Measurements from ENCODE around the gene GOSR1. TPM values are rescaled to one million over a fixed set of nuclear protein-coding genes. Genes with fewer than 3 reads are reported as not detected.
"Not testable (repeated sequence)": the region's sequence is repeated elsewhere in the genome, so short reads cannot be mapped to it uniquely, and the experiment has no call there.

GOSR1 gene
- total RNA-seq, 4 donors from 2014 or later, result 9.4 to 69.7 (median 45.3) TPM

DNA sequence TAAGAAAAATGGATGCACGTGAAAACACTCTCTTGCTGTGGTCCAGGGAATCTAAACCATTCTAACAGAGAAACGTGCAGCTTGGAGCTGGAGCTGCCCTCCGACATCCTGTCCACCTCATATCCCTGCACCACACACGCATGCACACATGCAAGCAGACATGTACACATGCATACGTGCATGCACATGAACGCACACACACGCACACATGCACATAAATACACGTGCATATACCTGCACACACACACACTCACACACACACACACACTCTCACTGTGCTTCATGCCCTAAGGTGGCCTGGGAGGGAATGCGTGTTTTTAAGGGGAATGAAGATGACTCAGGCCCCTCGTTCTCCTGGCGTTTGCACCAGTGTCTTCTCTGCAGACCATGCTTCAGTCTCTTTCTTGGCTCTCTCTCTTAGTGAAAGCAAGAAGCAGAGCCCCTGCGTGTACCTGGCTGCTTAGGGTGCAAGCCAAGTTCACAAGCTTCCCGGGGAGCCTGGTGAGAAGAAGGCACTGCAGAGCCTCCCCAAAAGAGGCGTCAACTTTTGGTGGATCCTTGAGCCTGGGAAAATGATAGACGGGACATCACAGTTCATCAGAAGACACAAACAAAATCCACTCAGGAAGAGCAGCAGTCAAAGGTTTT, 72.8 kb downstream of the GOSR1 start:
- intact Hi-C loops (cut with DNase I; ENCODE audit: low total_unique reads), result no loop called here
- H3K27me3 ChIP-seq, result no peaks in the 10 kb centered on the region
- H3K36me3 ChIP-seq, result no peaks in the 10 kb centered on the region
- DNase-seq, result no peak
- H3K9me3 ChIP-seq, result no peaks in the 10 kb centered on the region
- no peak overlapping the region for H3K27ac ChIP-seq
- no peaks in the 10 kb centered on the region for H3K4me1 ChIP-seq
- TF ChIP-seq POLR2A (IDR thresholded peaks at IDR 0.05) (no peak), CTCF (IDR thresholded peaks at IDR 0.05) (no peak)
- no peak overlapping the region for H3K4me3 ChIP-seq

GRCh38 chr17:30550512-30551273, 73.5 kb downstream of the GOSR1 start:
- Histone ChIP-seq H3K27ac (no peak overlapping the region), H3K9me3 (no peaks in the 10 kb centered on the region), H3K4me1 (no peaks in the 10 kb centered on the region), H3K36me3 (no peaks in the 10 kb centered on the region), H3K4me3 (no peak overlapping the region), H3K27me3 (no peaks in the 10 kb centered on the region)
- TF ChIP-seq POLR2A (IDR thresholded peaks at IDR 0.05) (no peak), CTCF (IDR thresholded peaks at IDR 0.05) (no peak)
- DNase-seq, result no peak
- intact Hi-C loops (cut with DNase I; ENCODE audit: low total_unique reads), result no loop called here

GRCh38 chr17:30551274-30551995, 74.2 kb downstream of the GOSR1 start:
- H3K9me3 ChIP-seq; H3K27me3 ChIP-seq; intact Hi-C loops (cut with DNase I; ENCODE audit: low total_unique reads); H3K36me3 ChIP-seq; DNase-seq; H3K4me1 ChIP-seq; H3K27ac ChIP-seq; H3K4me3 ChIP-seq: not testable (repeated sequence)

DNA sequence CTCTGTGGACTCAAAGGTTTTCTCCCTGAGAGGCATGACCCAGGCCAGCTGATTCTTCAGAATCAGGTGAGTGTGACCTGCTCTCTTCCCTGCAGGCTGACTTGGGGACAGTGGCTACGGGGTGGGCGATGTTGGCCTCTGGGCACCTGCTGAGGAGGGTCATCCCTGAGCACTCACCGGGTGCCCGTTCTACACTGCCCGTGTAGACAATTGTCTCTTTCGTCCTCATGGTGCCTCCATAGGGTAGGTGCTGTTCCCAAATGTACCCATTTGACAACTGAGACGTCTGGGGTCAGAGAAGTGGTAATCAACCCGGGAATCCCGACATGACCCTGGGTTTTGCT, 74.8 kb downstream of the GOSR1 start:
- no peaks in the 10 kb centered on the region for H3K27me3 ChIP-seq
- no peak for DNase-seq
- H3K4me1 ChIP-seq, result no peaks in the 10 kb centered on the region
- intact Hi-C loops (cut with DNase I; ENCODE audit: low total_unique reads), result no loop called here
- H3K9me3 ChIP-seq, result no peaks in the 10 kb centered on the region
- no peak overlapping the region for H3K4me3 ChIP-seq
- no peaks in the 10 kb centered on the region for H3K36me3 ChIP-seq
- no peak for TF ChIP-seq POLR2A (IDR thresholded peaks at IDR 0.05)
- TF ChIP-seq CTCF (IDR thresholded peaks at IDR 0.05), result no peak
- no peak overlapping the region for H3K27ac ChIP-seq

GRCh38 chr17:30552994-30553566, 75.9 kb downstream of the GOSR1 start:
- Histone ChIP-seq H3K27ac (no peak overlapping the region), H3K9me3 (no peaks in the 10 kb centered on the region), H3K4me1 (no peaks in the 10 kb centered on the region), H3K36me3 (no peaks in the 10 kb centered on the region), H3K4me3 (no peak overlapping the region), H3K27me3 (no peaks in the 10 kb centered on the region)
- intact Hi-C loops (cut with DNase I; ENCODE audit: low total_unique reads), result no loop called here
- no peak for DNase-seq
- TF ChIP-seq CTCF (IDR thresholded peaks at IDR 0.05) (no peak), POLR2A (IDR thresholded peaks at IDR 0.05) (no peak)

DNA sequence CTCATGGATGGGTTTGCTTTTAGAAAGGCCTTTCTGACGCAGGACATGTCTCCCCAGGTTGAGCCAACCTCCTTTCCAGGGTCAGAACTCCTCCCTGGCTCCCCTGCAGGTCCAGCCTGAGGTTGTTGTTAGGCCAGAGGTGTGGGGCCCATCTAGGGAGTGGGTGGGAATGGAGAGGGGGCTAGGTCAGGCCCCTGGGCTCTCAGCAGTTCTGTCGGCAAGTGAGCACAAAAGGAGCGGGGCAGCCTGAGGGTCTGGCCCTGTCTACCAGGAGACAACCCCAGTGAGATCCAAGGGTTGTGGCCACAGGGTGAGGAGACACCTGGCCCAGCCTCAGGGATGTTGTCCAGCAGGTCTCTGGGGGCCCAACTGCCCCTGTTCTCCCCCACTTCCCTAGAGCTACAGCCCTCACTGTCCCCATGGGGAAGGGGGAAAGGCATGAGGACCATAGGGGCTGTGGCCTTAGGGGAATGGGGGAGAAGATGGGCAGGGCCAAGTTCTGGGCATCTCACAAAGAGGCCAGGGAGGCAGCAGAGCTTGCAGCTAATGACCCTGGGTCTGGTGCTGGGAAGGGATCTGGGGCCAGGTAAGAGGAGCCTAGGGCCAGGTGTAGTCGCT, 76.7 kb downstream of the GOSR1 start:
- H3K9me3 ChIP-seq; H3K4me3 ChIP-seq; H3K36me3 ChIP-seq; H3K27me3 ChIP-seq; H3K27ac ChIP-seq; intact Hi-C loops (cut with DNase I; ENCODE audit: low total_unique reads); H3K4me1 ChIP-seq; DNase-seq: not testable (repeated sequence)
